H1 (cell line): Measurements from ENCODE around the gene C1QTNF1. TPM values are rescaled to one million over a fixed set of nuclear protein-coding genes. Genes with fewer than 3 reads are reported as not detected.

Experiments used
- CTCF ChIA-PET: fragments of 300-600 bp; sonication (Branson Sonifier 250); formaldehyde crosslinking; loops from one replicate; lab custom pipeline; 2021; ENCODE audit not compliant: partially characterized antibody; lab: Charles Lee
- POLR2A ChIA-PET: fragments of 300-600 bp; sonication (Branson Sonifier 250); formaldehyde crosslinking; loops from one replicate; lab custom pipeline; 2021; ENCODE audit warnings: inconsistent platforms; ENCODE audit not compliant: partially characterized antibody; lab: Charles Lee
- DNase-seq, 2 experiments: peaks; one replicate each; pipeline versions ENCODE4 v3.0.0 to v3.0.0-alpha.2; 2010 to 2022; ENCODE audit warnings: low spot score in 2 of 2, low read depth in 1 of 2, mixed read lengths in 1 of 2
- FAIRE-seq: peaks from 2 replicates; lab custom pipeline; 2011; peaks lifted over from hg19 to GRCh38; lab: Jason Lieb, UNC
- H2AFZ ChIP-seq: 2 replicates; pipeline ENCODE4 v1.8.1; 2012; ENCODE audit warnings: low read length, inconsistent platforms
- H2AK5ac ChIP-seq: 2 replicates; pipeline ENCODE4 v1.6.1; 2013; ENCODE audit warnings: low read depth, low read length
- H2BK120ac ChIP-seq: replicated peaks from 2 replicates; pipeline ENCODE3; 2013; ENCODE audit warnings: low read depth, low read length, inconsistent platforms
- H2BK12ac ChIP-seq: 2 replicates; pipeline ENCODE4 v1.6.1; 2013; ENCODE audit warnings: low read depth, low read length
- H2BK15ac ChIP-seq: 2 replicates; pipeline ENCODE4 v1.6.1; 2013; ENCODE audit warnings: low read length
- H2BK20ac ChIP-seq: 2 replicates; pipeline ENCODE4 v1.6.1; 2013; ENCODE audit warnings: low read length
- H2BK5ac ChIP-seq: 2 replicates; pipeline ENCODE4 v1.6.1; 2013; ENCODE audit warnings: low read depth, low read length
- H3K14ac ChIP-seq: 2 replicates; pipeline ENCODE4 v1.6.1; 2013; ENCODE audit warnings: inconsistent platforms; ENCODE audit not compliant: insufficient read length
- H3K18ac ChIP-seq: 2 replicates; pipeline ENCODE4 v1.6.1; 2013; ENCODE audit warnings: low read length; ENCODE audit errors: extremely low read depth
- H3K23ac ChIP-seq: 2 replicates; pipeline ENCODE4 v1.6.1; 2013; ENCODE audit warnings: inconsistent platforms; ENCODE audit not compliant: insufficient read length
- H3K23me2 ChIP-seq: 2 replicates; pipeline ENCODE4 v1.6.1; 2013; ENCODE audit warnings: low read depth, low read length
- H3K27ac ChIP-seq: 2 replicates; pipeline ENCODE4 v1.6.1; 2011; ENCODE audit warnings: low read depth, low read length, inconsistent platforms
- H3K27me3 ChIP-seq, 4 experiments: replicated peaks in 1 of 4; 1 replicate in 1 of 4; 2 replicates in 3 of 4; pipeline versions ENCODE4 v1.6.1 to v1.8.1; 2011 to 2013; ENCODE audit warnings: low read length in 3 of 4, mild to moderate bottlenecking in 3 of 4, inconsistent platforms in 2 of 4, mixed read lengths in 2 of 4, moderate library complexity in 1 of 4; ENCODE audit not compliant: control insufficient read depth in 3 of 4, insufficient read depth in 3 of 4; ENCODE audit errors: extremely low read depth in 1 of 4
- H3K36me3 ChIP-seq, 4 experiments: 2 replicates each; pipeline versions ENCODE4 v1.6.1 to v1.8.1; 2011 to 2013; ENCODE audit warnings: mild to moderate bottlenecking in 4 of 4, low read length in 3 of 4, moderate library complexity in 2 of 4, control low read depth in 1 of 4, inconsistent platforms in 1 of 4; ENCODE audit not compliant: insufficient read depth in 4 of 4, control insufficient read depth in 2 of 4
- H3K4ac ChIP-seq: replicated peaks from 2 replicates; pipeline ENCODE3; 2013; ENCODE audit warnings: low read length, low read depth, mixed read lengths, inconsistent platforms; ENCODE audit not compliant: insufficient read length
- H3K4me1 ChIP-seq, 4 experiments: replicated peaks in 1 of 4; 1 replicate in 1 of 4; 2 replicates in 3 of 4; pipeline versions ENCODE4 v1.6.1 to v1.8.1; 2011 to 2013; ENCODE audit warnings: low read length in 3 of 4, inconsistent platforms in 2 of 4, mixed read lengths in 1 of 4; ENCODE audit not compliant: insufficient read depth in 4 of 4, control insufficient read depth in 3 of 4
- H3K4me2 ChIP-seq, 2 experiments: 2 replicates each; pipeline versions ENCODE4 v1.6.1 to v1.8.1; 2011 to 2013; ENCODE audit warnings: low read depth in 2 of 2, low read length in 2 of 2, control low read depth in 1 of 2, inconsistent platforms in 1 of 2, mild to moderate bottlenecking in 1 of 2; ENCODE audit not compliant: insufficient read depth in 1 of 2
- H3K4me3 ChIP-seq, 4 experiments: fragments of 200-600, 300-600 bp in 1 of 4; sonication (generic), shearing (Covaris generic), sonication (Bioruptor Twin) in 1 of 4; 2 replicates each; pipeline versions ENCODE4 v1.5.1 to v1.8.1; 2011 to 2016; ENCODE audit warnings: low read length in 4 of 4, low read depth in 3 of 4, control low read depth in 2 of 4, inconsistent platforms in 2 of 4, mild to moderate bottlenecking in 2 of 4, mixed read lengths in 1 of 4, moderate library complexity in 1 of 4; ENCODE audit not compliant: insufficient read depth in 2 of 4; ENCODE audit errors: extremely low read depth in 1 of 4
- H3K56ac ChIP-seq: replicated peaks from 2 replicates; pipeline ENCODE3; 2013; ENCODE audit warnings: low read depth, mild to moderate bottlenecking, mixed read lengths, low read length, inconsistent platforms; ENCODE audit not compliant: insufficient read length
- H3K79me1 ChIP-seq: 2 replicates; pipeline ENCODE4 v1.6.1; 2013; ENCODE audit warnings: low read depth, low read length, control low read depth
- H3K79me2 ChIP-seq, 2 experiments: 2 replicates each; pipeline versions ENCODE4 v1.6.1 to v1.8.1; 2012 to 2013; ENCODE audit warnings: low read length in 2 of 2, mild to moderate bottlenecking in 2 of 2, inconsistent platforms in 1 of 2; ENCODE audit not compliant: insufficient read depth in 2 of 2, control insufficient read depth in 1 of 2
- H3K9ac ChIP-seq, 4 experiments: replicated peaks in 1 of 4; 1 replicate in 1 of 4; 2 replicates in 3 of 4; pipeline versions ENCODE4 v1.6.1 to v1.8.1; 2011 to 2013; ENCODE audit warnings: low read depth in 3 of 4, low read length in 3 of 4, control low read depth in 2 of 4, mild to moderate bottlenecking in 2 of 4, moderate library complexity in 2 of 4, inconsistent platforms in 1 of 4; ENCODE audit errors: extremely low read depth in 1 of 4
- H3K9me3 ChIP-seq, 2 experiments: 2 replicates each; pipeline versions ENCODE4 v1.6.1 to v1.8.1; 2012 to 2013; ENCODE audit warnings: mild to moderate bottlenecking in 2 of 2, moderate library complexity in 2 of 2, control low read depth in 1 of 2, inconsistent platforms in 1 of 2, low read depth in 1 of 2, low read length in 1 of 2, mixed read lengths in 1 of 2; ENCODE audit not compliant: insufficient read depth in 2 of 2
- H4K20me1 ChIP-seq, 2 experiments: replicated peaks in 1 of 2; 2 replicates each; pipeline versions ENCODE3 to v1.8.1; 2011 to 2013; ENCODE audit warnings: inconsistent platforms in 2 of 2, low read length in 2 of 2, mild to moderate bottlenecking in 1 of 2; ENCODE audit not compliant: insufficient read depth in 2 of 2, control insufficient read depth in 1 of 2
- H4K5ac ChIP-seq: 2 replicates; pipeline ENCODE4 v1.6.1; 2013; ENCODE audit warnings: low read length, low read depth, mixed read lengths, inconsistent platforms; ENCODE audit not compliant: insufficient read length
- H4K8ac ChIP-seq: 2 replicates; pipeline ENCODE4 v1.8.0; 2013; ENCODE audit warnings: mild to moderate bottlenecking, moderate library complexity, low read length, inconsistent platforms; ENCODE audit not compliant: insufficient read depth; ENCODE audit errors: extremely low read depth
- H4K91ac ChIP-seq: replicated peaks from 2 replicates; pipeline ENCODE3; 2013; ENCODE audit warnings: low read length, mixed read lengths, inconsistent platforms; ENCODE audit not compliant: insufficient read length
- ATF3 ChIP-seq: IDR thresholded peaks from 2 replicates; pipeline ENCODE4 v1.6.1; 2011; ENCODE audit warnings: low read depth, mild to moderate bottlenecking, low read length; ENCODE audit not compliant: insufficient read depth
- KDM5A ChIP-seq: fragments of 200-600 bp; IDR thresholded peaks from 2 replicates; pipeline ENCODE4 v1.7.1; 2012; ENCODE audit warnings: mild to moderate bottlenecking, low read length, inconsistent platforms, mixed read lengths
- NRF1 ChIP-seq: IDR thresholded peaks from 2 replicates; pipeline ENCODE4 v1.6.1; 2011; ENCODE audit warnings: mild to moderate bottlenecking, low read depth, low read length, improper control_type of control experiment
- POLR2AphosphoS5 ChIP-seq: IDR thresholded peaks from 2 replicates; pipeline ENCODE4 v1.6.1; 2011; ENCODE audit warnings: low read depth, low read length
- RBBP5 ChIP-seq: IDR thresholded peaks from 2 replicates; pipeline ENCODE4 v1.7.1; 2012; ENCODE audit warnings: low read depth, mild to moderate bottlenecking, inconsistent platforms, low read length, moderate library complexity, borderline replicate concordance
- SP1 ChIP-seq: IDR thresholded peaks from 2 replicates; pipeline ENCODE4 v1.6.1; 2011; ENCODE audit warnings: low read depth, low read length
- ZNF274 ChIP-seq: IDR thresholded peaks from 2 replicates; pipeline ENCODE4 v1.7.0; 2012; ENCODE audit warnings: low read length, borderline replicate concordance; ENCODE audit errors: extremely low read depth
- WGBS, 2 experiments: shearing (Covaris generic) in 1 of 2; methylation state at CpG; one replicate each; pipeline versions ENCODE4 v1.1.6 to v1.1.7; 2013 to 2015; ENCODE audit warnings: low lambda C conversion rate in 2 of 2, mixed read lengths in 2 of 2, inconsistent platforms in 1 of 2, low coverage in 1 of 2, missing lambda C conversion rate in 1 of 2; ENCODE audit not compliant: insufficient replicate concordance in 2 of 2, insufficient coverage in 1 of 2, insufficient read length in 1 of 2; ENCODE audit errors: extremely low coverage in 1 of 2, missing lambda C conversion rate in 1 of 2; 5-methylcytosine and 5-hydroxymethylcytosine counted together
- polyA plus RNA-seq, 7 experiments: library from polyadenylated mRNA; depleted of rRNA in 3 of 7; stranded (reverse) in 5 of 7; unstranded in 2 of 7; fragments of >200 nt in 5 of 7; fragments of 200-250 nt in 2 of 7; gene quantifications; 1 replicate in 5 of 7; 2 replicates in 1 of 7; 4 replicates in 1 of 7; pipeline versions ENCODE4 v1.2.1 to v1.2.3, GENCODE V29; 2011 to 2013; ENCODE audit warnings: missing spikeins in 2 of 7, mixed read lengths in 2 of 7
- total RNA-seq: library from RNA; stranded (reverse); fragmentation: NEBNext Ultra II Directional; extraction: Animal tissue kit (Norgen Biotek cat#: 25700); gene quantifications from 2 replicates; pipeline ENCODE4 v1.2.1, GENCODE V29; 2021
- TF ChIP-seq, protein P1 (sequence below): IDR thresholded peaks from 2 replicates; pipeline ENCODE4 v1.6.1; 2012; ENCODE audit warnings: inconsistent platforms

C1QTNF1 gene
- total and polyA plus RNA-seq, 2 of the 8 experiments (the other 6 are each of a cell fraction or from before 2014, with no cell fraction given) = 1.5 to 2.5 TPM

- no peak overlapping the region for H2AFZ ChIP-seq
Measured at GRCh38 chr17:79075446-79075750, 51.4 kb downstream of the C1QTNF1 start.

More at GRCh38 chr17:79075446-79075750, 51.4 kb downstream of the C1QTNF1 start:
- POLR2A ChIA-PET = no interaction called here
- no peak overlapping the region for H3K9ac ChIP-seq
- no peak overlapping the region for H2BK12ac ChIP-seq
- H3K4me2 ChIP-seq = peak overlapping the region; percentile 65 to 69
- H3K36me3 ChIP-seq = peaks cover 0 to 2% (median 2%) of the 10 kb centered on the region in 4 experiments; a peak in 4 of 8 replicates
- H2AK5ac ChIP-seq = no peak overlapping the region
- no peak overlapping the region for H4K8ac ChIP-seq
- peaks cover 0 to 5% (median 0%) of the 10 kb centered on the region in 4 experiments; a peak in 4 of 7 replicates for H3K27me3 ChIP-seq
- no peak overlapping the region for H3K14ac ChIP-seq
- no peaks in the 10 kb centered on the region for H3K79me1 ChIP-seq
- no peak for FAIRE-seq
- no peaks in the 10 kb centered on the region for H3K4me1 ChIP-seq
- H3K23me2 ChIP-seq = peaks cover 6% of the 10 kb centered on the region; the same call in 1 of the 2 replicates
- H2BK5ac ChIP-seq = no peak overlapping the region
- no peak overlapping the region for H2BK20ac ChIP-seq
- H3K4ac ChIP-seq = no peak overlapping the region
- H3K9me3 ChIP-seq = no peaks in the 10 kb centered on the region
- no peak overlapping the region for H3K18ac ChIP-seq
- H3K27ac ChIP-seq = no peak overlapping the region
- no peaks in the 10 kb centered on the region for H3K79me2 ChIP-seq
- H3K56ac ChIP-seq = no peak overlapping the region
- H4K20me1 ChIP-seq = no peaks in the 10 kb centered on the region
- no peak overlapping the region for H3K23ac ChIP-seq
- H4K91ac ChIP-seq = no peak overlapping the region
- CTCF ChIA-PET = interaction anchor here (0.6 to 1.9 kb wide), 2 partner anchors 8 to 9 kb away, joined by 3 to 4 read pairs; no protein-coding TSS in a partner anchor
- H2BK120ac ChIP-seq = no peak overlapping the region
- no peak for TF ChIP-seq KDM5A
- TF ChIP-seq, protein P1, sequence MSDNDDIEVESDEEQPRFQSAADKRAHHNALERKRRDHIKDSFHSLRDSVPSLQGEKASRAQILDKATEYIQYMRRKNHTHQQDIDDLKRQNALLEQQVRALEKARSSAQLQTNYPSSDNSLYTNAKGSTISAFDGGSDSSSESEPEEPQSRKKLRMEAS = no peak
- TF ChIP-seq NRF1 = no peak
- TF ChIP-seq POLR2AphosphoS5 = no peak
- no peak for TF ChIP-seq ATF3
- TF ChIP-seq ZNF274 = no peak
- no peak for TF ChIP-seq RBBP5
- no peak for TF ChIP-seq SP1
- peak overlapping the region; percentile 41 to 85 (median 48) for H3K4me3 ChIP-seq
- H4K5ac ChIP-seq = no peak overlapping the region
- no peak for DNase-seq
- 54% methylated on average over 6 of the region's 6 CpGs; no CpG with 5 or more reads in 1 of the 2 experiments for WGBS, 2 experiments
- H2BK15ac ChIP-seq = no peak overlapping the region
